Heart left ventricle (tissue), 16 donors: ENCODE results near the gene DNAJB7. TPM values are rescaled to one million over a fixed set of nuclear protein-coding genes. Genes with fewer than 3 reads are reported as not detected.
A peak's percentile ranks its signal among the peaks of the same experiment; 100 is the strongest.

Source experiments
- ATAC-seq, 4 donors: fragments of 200-7000 bp; cut with Tn5 transposase; one replicate each; pipeline ENCODE4 v1.9.1; 2020 to 2022; ENCODE audit warnings: moderate library complexity in 4 of 4, mild to moderate bottlenecking in 3 of 4, moderate number of reproducible peaks in 1 of 4
- DNase-seq, 5 donors: peaks; one replicate each; pipeline ENCODE4 v3.0.0-alpha.2; 2020
- H3K27ac ChIP-seq, 12 donors: fragments of 200-600 bp; sonication (generic) in 4 of 12; one replicate each; pipeline versions ENCODE4 v1.5.0 to v1.8.0; 2016 to 2022; ENCODE audit warnings: mild to moderate bottlenecking in 2 of 12
- H3K27me3 ChIP-seq, 9 donors: fragments of 200-600 bp; sonication (generic) in 2 of 9; one replicate each; pipeline versions ENCODE4 v1.5.1 to v1.8.0; 2016 to 2022; ENCODE audit warnings: mild to moderate bottlenecking in 3 of 9
- H3K36me3 ChIP-seq, 9 donors: fragments of 200-600 bp; sonication (generic) in 2 of 9; one replicate each; pipeline versions ENCODE4 v1.5.0 to v1.8.0; 2018 to 2022; ENCODE audit warnings: mild to moderate bottlenecking in 2 of 9
- H3K4me1 ChIP-seq, 12 donors: fragments of 200-600 bp; sonication (generic) in 4 of 12; one replicate each; pipeline versions ENCODE4 v1.5.0 to v1.8.0; 2016 to 2022; ENCODE audit warnings: mild to moderate bottlenecking in 3 of 12
- H3K4me3 ChIP-seq, 12 donors: fragments of 200-600 bp; sonication (generic) in 4 of 12; one replicate each; pipeline versions ENCODE4 v1.5.0 to v1.8.0; 2017 to 2022; ENCODE audit warnings: mild to moderate bottlenecking in 9 of 12, moderate library complexity in 4 of 12
- H3K9me3 ChIP-seq, 12 donors: fragments of 200-600 bp; sonication (generic) in 4 of 12; one replicate each; pipeline versions ENCODE4 v1.5.0 to v1.8.0; 2016 to 2022; ENCODE audit warnings: mild to moderate bottlenecking in 1 of 12
- POLR2A ChIP-seq, 2 donors: fragments of 450-650 bp; IDR thresholded peaks; one replicate each; pipeline ENCODE4 v1.6.1; 2017; ENCODE audit warnings: antibody characterized with exemption in 2 of 2, mild to moderate bottlenecking in 2 of 2, moderate library complexity in 2 of 2
- WGBS, 4 donors: extraction: QIAGEN DNeasy Blood & Tissue Kit in 2 of 4; methylation state at CpG; one replicate each; pipeline versions ENCODE4 v1.1.5 to v1.1.7; 2013 to 2018; 5-methylcytosine and 5-hydroxymethylcytosine counted together
- intact Hi-C, 10 donors: fragments of 100-400 bp; cut with DNase I; formaldehyde crosslinking; loops; one replicate each; pipeline versions ENCODE4 v1.11.1 to v1.14.2; 2022
- polyA plus RNA-seq, 2 donors: library from polyadenylated mRNA; stranded (reverse); fragments of 200-250 nt; gene quantifications; one replicate each; pipeline ENCODE4 v1.2.3, GENCODE V29; 2013
- total RNA-seq, 9 donors: library from RNA; depleted of rRNA in 2 of 9; stranded (reverse); fragments of >200 nt in 2 of 9; fragmentation: NEBNext Ultra II Directional in 3 of 9; extraction: Animal tissue kit (Norgen Biotek cat#: 25700) in 3 of 9; gene quantifications; one replicate each; pipeline versions ENCODE4 v1.1.0 to v1.2.4, GENCODE V29; 2016 to 2023
- TF ChIP-seq, protein P1 (sequence below), 12 donors: fragments of 200-600 bp; sonication (generic) in 4 of 12; IDR thresholded peaks; one replicate each; pipeline versions ENCODE4 v1.5.0 to v1.8.0; 2018 to 2022; ENCODE audit warnings: antibody characterized with exemption in 12 of 12, mild to moderate bottlenecking in 5 of 12
- donor health status: ischemic (EF 13 %, LVEDD 7.1; RV severe dilation, severe dysfunction).
- donor health status: healthy with polysubstance abuse.
- donor health status: DM: no; HTN: yes; CAD: no.
- donor health status: DM: no; HTN: no; CAD: no.
- donor health status: ischemic (EF 25% LVEDD 6.9; RV normal size, moderate dysfunction).
- donor health status: ischemic (EF 25% LVEDD 5.7; RV mildly dilated, moderate dysfunction).
- donor health status: healthy.
- donor health status: DM: yes; HTN: yes; CAD: no.
- donor health status: ischemic (EF 35%, LVEDD 5.7; RV mildly dilated, moderate dysfunction).
- donor health status: nonischemic (EF 11% LVEDD 7.7; RV severe dilation, severe dysfunction).
- donor health status: DM: yes; HTN: yes; CAD: no.
- donor health status: PGD.
- donor health status: ischemic (EF 29% LVEDD 5.4; RV normal size, mild dysfunction).
- donor health status: nonischemic (EF 23%, LVEDD 6.1; RV moderate dilation, normal function).

DNAJB7 gene
- total and polyA plus RNA-seq, 11 donors: not detected

GRCh38 chr22:40855979-40856512 is 5.9 kb downstream of the DNAJB7 start:
- Histone ChIP-seq H3K4me1 (peaks cover 4 to 56% (median 44%) of the 10 kb centered on the region in 12 donors), H3K4me3 (peak overlapping the region; percentile 60 to 98 (median 86)), H3K36me3 (peaks cover 0 to 13% (median 5%) of the 10 kb centered on the region in 9 donors), H3K9me3 (no peaks in the 10 kb centered on the region), H3K27ac (peak overlapping the region; percentile 94 to 99 (median 97)), H3K27me3 (no peaks in the 10 kb centered on the region)
- ATAC-seq (peak; percentile 4 to 53 (median 34)), DNase-seq (peak in 1 of 5 donors; percentile 50)
- intact Hi-C loops: loop anchor here in 2 of 10 donors (2.0 kb wide), 1 partner anchor 37 kb away; the partner anchor contains the start of gene SLC25A17 (in 2 of the 2)
- TF ChIP-seq, protein P1, sequence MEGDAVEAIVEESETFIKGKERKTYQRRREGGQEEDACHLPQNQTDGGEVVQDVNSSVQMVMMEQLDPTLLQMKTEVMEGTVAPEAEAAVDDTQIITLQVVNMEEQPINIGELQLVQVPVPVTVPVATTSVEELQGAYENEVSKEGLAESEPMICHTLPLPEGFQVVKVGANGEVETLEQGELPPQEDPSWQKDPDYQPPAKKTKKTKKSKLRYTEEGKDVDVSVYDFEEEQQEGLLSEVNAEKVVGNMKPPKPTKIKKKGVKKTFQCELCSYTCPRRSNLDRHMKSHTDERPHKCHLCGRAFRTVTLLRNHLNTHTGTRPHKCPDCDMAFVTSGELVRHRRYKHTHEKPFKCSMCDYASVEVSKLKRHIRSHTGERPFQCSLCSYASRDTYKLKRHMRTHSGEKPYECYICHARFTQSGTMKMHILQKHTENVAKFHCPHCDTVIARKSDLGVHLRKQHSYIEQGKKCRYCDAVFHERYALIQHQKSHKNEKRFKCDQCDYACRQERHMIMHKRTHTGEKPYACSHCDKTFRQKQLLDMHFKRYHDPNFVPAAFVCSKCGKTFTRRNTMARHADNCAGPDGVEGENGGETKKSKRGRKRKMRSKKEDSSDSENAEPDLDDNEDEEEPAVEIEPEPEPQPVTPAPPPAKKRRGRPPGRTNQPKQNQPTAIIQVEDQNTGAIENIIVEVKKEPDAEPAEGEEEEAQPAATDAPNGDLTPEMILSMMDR (IDR thresholded peaks at IDR 0.05): peak in 1 of 12 donors; percentile 2
- TF ChIP-seq POLR2A (IDR thresholded peaks at IDR 0.05): no peak
- 0% methylated on average over 25 to 29 of the region's 29 CpGs for WGBS, 4 donors

DNA sequence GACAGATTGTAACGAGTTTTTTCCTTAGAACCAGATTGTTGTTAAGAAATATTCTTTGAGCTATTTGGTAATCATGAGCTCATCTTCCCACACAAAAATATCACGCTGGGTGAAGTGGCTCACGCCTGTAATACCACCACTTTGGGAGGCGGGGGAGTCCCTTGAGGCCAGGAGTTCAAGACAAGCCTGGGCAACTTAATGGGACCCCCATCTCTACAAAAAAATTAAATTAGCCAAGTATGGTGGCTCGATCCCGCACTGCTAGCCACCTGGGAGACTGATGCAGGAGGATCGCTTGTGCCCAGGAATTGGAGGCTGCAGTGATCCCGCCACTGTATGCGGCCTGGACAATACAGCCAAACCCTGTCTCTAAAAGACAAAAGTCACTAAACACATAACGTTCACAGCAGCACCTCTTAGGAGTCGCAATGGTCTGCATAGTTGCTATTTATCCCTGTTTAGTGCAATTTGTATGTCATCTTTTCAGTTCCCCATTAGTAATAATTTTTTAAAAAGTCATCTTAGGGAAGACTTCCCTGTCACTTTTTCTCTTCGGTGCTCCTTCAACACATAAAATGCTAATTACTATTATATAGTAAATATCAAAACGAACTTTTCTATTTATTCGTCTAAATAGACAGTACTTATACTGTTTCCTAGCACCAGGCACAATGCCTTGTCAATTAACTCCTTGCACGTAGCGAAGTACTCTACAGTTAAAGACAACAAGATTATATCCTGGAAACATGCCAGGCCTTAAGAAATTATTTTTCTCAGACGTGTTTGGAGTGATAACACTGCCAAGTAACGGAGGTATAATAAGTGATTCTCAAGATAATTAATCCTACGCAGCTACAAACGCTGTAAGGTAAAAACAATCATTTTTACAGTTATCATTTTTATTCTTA is 6.6 kb downstream of the DNAJB7 start:
- Histone ChIP-seq H3K4me3 (peak overlapping the region; percentile 60 to 98 (median 86)), H3K27me3 (no peaks in the 10 kb centered on the region), H3K4me1 (peaks cover 4 to 64% (median 45%) of the 10 kb centered on the region in 12 donors), H3K36me3 (peaks cover 0 to 14% (median 7%) of the 10 kb centered on the region in 9 donors), H3K9me3 (no peaks in the 10 kb centered on the region), H3K27ac (peak overlapping the region in 10 of 12 donors; percentile 94 to 99 (median 96))
- WGBS, 4 donors: 33 to 36% (median 34%) methylated on average over 20 of the region's 20 CpGs
- intact Hi-C loops: no loop called here
- DNase-seq: no peak
- no peak for TF ChIP-seq POLR2A (IDR thresholded peaks at IDR 0.05)
- TF ChIP-seq, protein P1 (IDR thresholded peaks at IDR 0.05): no peak
- ATAC-seq: no peak

- peaks cover 4 to 65% (median 45%) of the 10 kb centered on the region in 12 donors for H3K4me1 ChIP-seq
Measured at GRCh38 chr22:40853961-40854360, 8.0 kb downstream of the DNAJB7 start.

More at GRCh38 chr22:40853961-40854360, 8.0 kb downstream of the DNAJB7 start:
- Histone ChIP-seq H3K4me3 (peak overlapping the region in 6 of 12 donors; percentile 78 to 91 (median 88)), H3K36me3 (peaks cover 0 to 26% (median 18%) of the 10 kb centered on the region in 9 donors), H3K9me3 (no peaks in the 10 kb centered on the region), H3K27ac (peak overlapping the region in 1 of 12 donors; percentile 3), H3K27me3 (no peaks in the 10 kb centered on the region)
- intact Hi-C loops: loop anchor here in 1 of 10 donors (5.0 kb wide), 1 partner anchor 37 kb away; the partner anchor contains the start of gene SLC25A17
- 43 to 53% (median 47%) methylated on average over 3 of the region's 3 CpGs for WGBS, 4 donors
- no peak for ATAC-seq
- TF ChIP-seq, protein P1 (IDR thresholded peaks at IDR 0.05): no peak
- no peak for TF ChIP-seq POLR2A (IDR thresholded peaks at IDR 0.05)
- DNase-seq: no peak
